H1 (cell line): ENCODE data around the gene LEPR. TPM values are rescaled to one million over a fixed set of nuclear protein-coding genes. Genes with fewer than 3 reads are reported as not detected.

Experiments used
- ASH2L ChIP-seq: fragments of 200-600, 300-600 bp; sonication (generic); IDR thresholded peaks from one replicate; pipeline ENCODE4 v1.7.1; 2017; ENCODE audit warnings: low read length
- BCL11A ChIP-seq, 2 experiments: IDR thresholded peaks; one replicate each; pipeline ENCODE4 v1.6.1; 2011; ENCODE audit warnings: low read depth in 2 of 2, low read length in 2 of 2, mild to moderate bottlenecking in 2 of 2
- MAX ChIP-seq: IDR thresholded peaks from 2 replicates; pipeline ENCODE4 v1.6.1; 2012; ENCODE audit warnings: inconsistent platforms
- SIRT6 ChIP-seq: IDR thresholded peaks from one replicate; pipeline ENCODE4 v1.7.1; 2012; ENCODE audit warnings: low read length, inconsistent platforms
- SUZ12 ChIP-seq: fragments of 200-600 bp; sonication (generic); IDR thresholded peaks from 2 replicates; pipeline ENCODE4 v1.6.1; 2012; ENCODE audit warnings: mild to moderate bottlenecking, inconsistent platforms, low read length, moderate library complexity, mixed read lengths
- TEAD4 ChIP-seq: IDR thresholded peaks from 2 replicates; pipeline ENCODE4 v1.6.1; 2012; ENCODE audit warnings: low read depth, low read length, inconsistent platforms, mixed read lengths
- polyA plus RNA-seq, 7 experiments: library from polyadenylated mRNA; depleted of rRNA in 3 of 7; stranded (reverse) in 5 of 7; unstranded in 2 of 7; fragments of >200 nt in 5 of 7; fragments of 200-250 nt in 2 of 7; gene quantifications; 1 replicate in 5 of 7; 2 replicates in 1 of 7; 4 replicates in 1 of 7; pipeline versions ENCODE4 v1.2.1 to v1.2.3, GENCODE V29; 2011 to 2013; ENCODE audit warnings: missing spikeins in 2 of 7, mixed read lengths in 2 of 7
- total RNA-seq: library from RNA; stranded (reverse); fragmentation: NEBNext Ultra II Directional; extraction: Animal tissue kit (Norgen Biotek cat#: 25700); gene quantifications from 2 replicates; pipeline ENCODE4 v1.2.1, GENCODE V29; 2021

LEPR gene
- total and polyA plus RNA-seq, 2 of the 8 experiments (the other 6 are each of a cell fraction or from before 2014, with no cell fraction given): 1.3 to 3.9 TPM

- TF ChIP-seq SIRT6 (no peak), MAX (peak; percentile 41; the same call in 1 of the 2 replicates), ASH2L (no peak), SUZ12 (no peak), BCL11A (IDR thresholded peaks at IDR 0.05; ENCODE audit: low read depth in 2 of 2, low read length in 2 of 2) (no peak), TEAD4 (no peak)
- TF ChIP-seq, all 59 proteins: peak for 5
These were observed 47.1 kb downstream of the LEPR start (continued) for GRCh38 chr1:65467536-65467935.
